MM.1S (cell line): ENCODE results near the gene GKN1.

Experiments used
- DNase-seq: peaks from one replicate; pipeline ENCODE4 v3.0.0-alpha.2; 2015
- H2AFZ ChIP-seq: fragments of 300-600 bp; sonication (generic); 2 replicates; pipeline ENCODE4 v1.6.0; 2016; ENCODE audit warnings: antibody characterized with exemption, low read length
- H3F3A ChIP-seq: fragments of 300-600 bp; sonication (generic); 2 replicates; pipeline ENCODE4 v1.6.1; 2016; ENCODE audit warnings: mild to moderate bottlenecking, antibody characterized with exemption, low read length, moderate library complexity, mixed read lengths; ENCODE audit not compliant: insufficient read depth
- H3K27ac ChIP-seq: fragments of 300-600 bp; sonication (generic); 2 replicates; pipeline ENCODE4 v1.5.1; 2016; ENCODE audit warnings: mild to moderate bottlenecking, low read length
- H3K27me3 ChIP-seq: fragments of 300-600 bp; sonication (generic); replicated peaks from 2 replicates; pipeline ENCODE4 v1.6.0; 2016; ENCODE audit warnings: low read length; ENCODE audit not compliant: insufficient read depth
- H3K36me3 ChIP-seq: fragments of 300-600 bp; sonication (generic); replicated peaks from 2 replicates; pipeline ENCODE4 v1.6.1; 2016; ENCODE audit warnings: mild to moderate bottlenecking, low read length, mixed read lengths; ENCODE audit not compliant: insufficient read depth
- H3K4me1 ChIP-seq: fragments of 300-600 bp; sonication (generic); 2 replicates; pipeline ENCODE4 v1.6.1; 2016; ENCODE audit warnings: low read length, mixed read lengths
- H3K4me2 ChIP-seq: fragments of 300-600 bp; sonication (generic); 2 replicates; pipeline ENCODE4 v1.6.0; 2016; ENCODE audit warnings: low read depth, low read length
- H3K4me3 ChIP-seq: fragments of 300-600 bp; sonication (generic); 2 replicates; pipeline ENCODE4 v1.5.1; 2016; ENCODE audit warnings: low read length, mixed read lengths
- H3K79me2 ChIP-seq: fragments of 300-600 bp; sonication (generic); 2 replicates; pipeline ENCODE4 v1.6.1; 2016; ENCODE audit warnings: mixed run types, low read length, mixed read lengths
- H3K9ac ChIP-seq: fragments of 300-600 bp; sonication (generic); 2 replicates; pipeline ENCODE4 v1.6.1; 2016; ENCODE audit warnings: low read length, mixed read lengths
- H3K9me2 ChIP-seq: fragments of 300-600 bp; sonication (generic); replicated peaks from 2 replicates; pipeline ENCODE4 v1.6.1; 2016; ENCODE audit warnings: mild to moderate bottlenecking, low read length, mixed read lengths; ENCODE audit not compliant: insufficient read depth
- H3K9me3 ChIP-seq: fragments of 300-600 bp; sonication (generic); replicated peaks from 2 replicates; pipeline ENCODE4 v1.6.1; 2016; ENCODE audit warnings: mild to moderate bottlenecking, low read length, mixed read lengths; ENCODE audit not compliant: insufficient read depth
- H4K20me1 ChIP-seq: fragments of 300-600 bp; sonication (generic); 2 replicates; pipeline ENCODE4 v1.6.1; 2016; ENCODE audit warnings: mild to moderate bottlenecking, low read length, moderate library complexity, mixed read lengths; ENCODE audit not compliant: insufficient read depth
- CTCF ChIP-seq: fragments of 300-600 bp; sonication (generic); IDR thresholded peaks from 2 replicates; pipeline ENCODE4 v1.5.1; 2016; ENCODE audit warnings: antibody characterized with exemption, low read length, mixed read lengths
- EZH2 ChIP-seq: fragments of 300-600 bp; sonication (generic); optimal IDR thresholded peaks from 2 replicates; pipeline ENCODE3; 2017; ENCODE audit warnings: low read depth, mild to moderate bottlenecking, antibody characterized with exemption, low read length, mixed read lengths
- EZH2phosphoT487 ChIP-seq: fragments of 300-600 bp; sonication (generic); IDR thresholded peaks from 2 replicates; pipeline ENCODE4 v1.6.1; 2018; ENCODE audit warnings: antibody characterized with exemption, low read length

GKN1 gene

GRCh38 chr2:68935471-68935870 lies 39.0 kb upstream of the GKN1 start:
- TF ChIP-seq CTCF (no peak), EZH2phosphoT487 (no peak), EZH2 (no peak)
- H3K36me3 ChIP-seq: no peaks in the 10 kb centered on the region
- no peak overlapping the region for H2AFZ ChIP-seq
- no peaks in the 10 kb centered on the region for H3K4me1 ChIP-seq
- H3F3A ChIP-seq: no peaks in the 10 kb centered on the region
- no peak overlapping the region for H3K4me2 ChIP-seq
- no peak for DNase-seq
- no peaks in the 10 kb centered on the region for H4K20me1 ChIP-seq
- H3K9me2 ChIP-seq: no peaks in the 10 kb centered on the region
- H3K27me3 ChIP-seq: no peaks in the 10 kb centered on the region
- no peak overlapping the region for H3K9ac ChIP-seq
- no peak overlapping the region for H3K27ac ChIP-seq
- H3K9me3 ChIP-seq: no peaks in the 10 kb centered on the region
- no peaks in the 10 kb centered on the region for H3K79me2 ChIP-seq
- H3K4me3 ChIP-seq: no peak overlapping the region

DNA sequence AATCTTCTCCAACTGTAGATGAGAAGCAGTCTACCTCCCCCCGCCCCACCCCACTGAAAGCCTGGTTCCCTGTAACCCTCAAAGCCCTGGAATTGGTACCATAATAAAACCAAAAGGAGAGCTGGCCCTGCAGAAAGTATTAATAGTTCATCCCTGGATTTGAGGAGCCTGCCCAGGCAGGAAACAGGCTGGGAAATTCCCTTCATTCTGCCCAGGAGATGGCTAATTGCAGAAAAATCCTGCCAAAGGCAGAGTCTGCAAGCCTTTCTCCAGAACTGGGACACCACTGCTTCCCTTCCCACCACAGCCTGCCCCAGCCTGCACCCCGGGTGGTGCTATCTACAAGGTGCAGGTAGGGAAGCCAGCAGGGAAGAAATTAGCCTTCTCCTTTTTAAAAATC lies 38.0 kb upstream of the GKN1 start:
- H3K27me3 ChIP-seq: no peaks in the 10 kb centered on the region
- H3K4me3 ChIP-seq: no peak overlapping the region
- H3K4me1 ChIP-seq: no peaks in the 10 kb centered on the region
- no peak for TF ChIP-seq EZH2phosphoT487
- no peak for TF ChIP-seq CTCF
- TF ChIP-seq EZH2: no peak
- H3F3A ChIP-seq: no peaks in the 10 kb centered on the region
- H3K36me3 ChIP-seq: no peaks in the 10 kb centered on the region
- no peak overlapping the region for H2AFZ ChIP-seq
- H3K79me2 ChIP-seq: no peaks in the 10 kb centered on the region
- no peaks in the 10 kb centered on the region for H4K20me1 ChIP-seq
- H3K27ac ChIP-seq: no peak overlapping the region
- no peak overlapping the region for H3K4me2 ChIP-seq
- H3K9me3 ChIP-seq: no peaks in the 10 kb centered on the region
- H3K9me2 ChIP-seq: no peaks in the 10 kb centered on the region
- no peak overlapping the region for H3K9ac ChIP-seq
- DNase-seq: no peak

DNA sequence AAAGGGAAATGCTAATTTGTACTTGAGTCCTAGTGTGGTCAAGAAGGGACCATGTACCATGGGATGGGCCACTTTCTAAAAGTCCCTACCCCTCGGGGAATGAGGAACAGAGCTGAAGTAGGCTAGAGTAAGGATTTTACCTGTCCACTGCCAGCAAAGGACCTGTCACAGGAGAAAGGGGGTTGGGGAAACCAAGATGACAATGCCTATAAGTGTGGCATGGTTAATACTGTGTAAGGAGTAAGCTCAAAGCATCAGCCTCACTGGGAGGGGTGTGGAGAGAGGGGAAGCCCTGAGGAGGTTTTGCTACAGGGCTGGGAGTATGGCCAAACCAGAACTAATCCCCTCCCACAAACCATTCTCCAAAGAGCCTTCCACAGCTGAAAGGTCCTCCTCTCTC lies 37.5 kb upstream of the GKN1 start:
- Histone ChIP-seq H3K9me2 (no peaks in the 10 kb centered on the region), H3K9ac (no peak overlapping the region), H3K4me1 (no peaks in the 10 kb centered on the region), H3K36me3 (no peaks in the 10 kb centered on the region), H3K27ac (no peak overlapping the region), H3K27me3 (no peaks in the 10 kb centered on the region), H2AFZ (no peak overlapping the region), H3F3A (no peaks in the 10 kb centered on the region), H3K4me2 (no peak overlapping the region), H3K9me3 (no peaks in the 10 kb centered on the region), H3K4me3 (no peak overlapping the region), H3K79me2 (no peaks in the 10 kb centered on the region), H4K20me1 (no peaks in the 10 kb centered on the region)
- no peak for DNase-seq
- no peak for TF ChIP-seq EZH2phosphoT487
- TF ChIP-seq EZH2: no peak
- TF ChIP-seq CTCF: no peak
